ENCODE results near the gene DDAH1. TPM values are rescaled to one million over a fixed set of nuclear protein-coding genes. Genes with fewer than 3 reads are reported as not detected.

Gene DDAH1
- total RNA-seq, 1 donor from 2014 or later = 0.07 TPM

DNA sequence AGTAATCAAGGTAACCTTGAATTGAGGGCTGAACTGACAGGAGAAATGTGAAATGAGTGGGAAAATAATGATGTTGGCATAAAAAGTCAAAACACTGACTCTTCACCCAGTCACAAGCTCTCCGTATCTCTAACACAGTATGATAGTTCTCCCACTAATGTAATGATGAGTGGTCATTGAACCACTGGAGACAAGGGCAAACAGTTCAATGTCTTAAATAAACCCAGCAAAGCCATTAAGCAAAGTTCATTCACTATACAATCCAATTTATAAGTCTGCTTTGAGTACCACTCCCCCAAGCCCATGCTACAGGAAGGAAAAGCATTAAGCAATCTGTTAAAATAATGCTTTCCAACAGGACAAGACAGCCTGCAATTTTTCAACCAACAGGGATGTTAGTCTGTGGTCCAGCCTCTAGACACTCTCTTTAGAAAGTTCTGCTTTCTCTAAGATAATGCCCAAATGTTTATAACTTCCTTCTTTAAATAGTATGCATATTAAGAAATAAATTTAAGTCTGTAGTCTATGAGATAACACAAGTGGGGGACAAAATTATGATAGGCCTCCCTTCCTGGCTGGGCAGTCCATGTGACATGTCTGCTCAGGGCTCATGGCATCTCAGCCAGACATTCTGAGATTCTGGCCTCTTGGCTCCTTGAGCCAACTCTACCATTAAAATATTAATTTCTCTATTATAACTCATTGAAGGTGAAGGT, 25.5 kb upstream of the DDAH1 start:
- Mint-ChIP-seq H3K36me3 (ENCODE audit: low read depth) (no peaks in the 10 kb centered on the region), H3K27me3 (peaks cover 5% of the 10 kb centered on the region), H3K27ac (no peak overlapping the region), H3K4me3 (no peak overlapping the region), H3K9me3 (no peaks in the 10 kb centered on the region), H3K4me1 (no peaks in the 10 kb centered on the region)
- intact Hi-C loops (cut with micrococcal nuclease) = no loop called here
- TF ChIP-seq, protein P1, sequence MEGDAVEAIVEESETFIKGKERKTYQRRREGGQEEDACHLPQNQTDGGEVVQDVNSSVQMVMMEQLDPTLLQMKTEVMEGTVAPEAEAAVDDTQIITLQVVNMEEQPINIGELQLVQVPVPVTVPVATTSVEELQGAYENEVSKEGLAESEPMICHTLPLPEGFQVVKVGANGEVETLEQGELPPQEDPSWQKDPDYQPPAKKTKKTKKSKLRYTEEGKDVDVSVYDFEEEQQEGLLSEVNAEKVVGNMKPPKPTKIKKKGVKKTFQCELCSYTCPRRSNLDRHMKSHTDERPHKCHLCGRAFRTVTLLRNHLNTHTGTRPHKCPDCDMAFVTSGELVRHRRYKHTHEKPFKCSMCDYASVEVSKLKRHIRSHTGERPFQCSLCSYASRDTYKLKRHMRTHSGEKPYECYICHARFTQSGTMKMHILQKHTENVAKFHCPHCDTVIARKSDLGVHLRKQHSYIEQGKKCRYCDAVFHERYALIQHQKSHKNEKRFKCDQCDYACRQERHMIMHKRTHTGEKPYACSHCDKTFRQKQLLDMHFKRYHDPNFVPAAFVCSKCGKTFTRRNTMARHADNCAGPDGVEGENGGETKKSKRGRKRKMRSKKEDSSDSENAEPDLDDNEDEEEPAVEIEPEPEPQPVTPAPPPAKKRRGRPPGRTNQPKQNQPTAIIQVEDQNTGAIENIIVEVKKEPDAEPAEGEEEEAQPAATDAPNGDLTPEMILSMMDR (IDR thresholded peaks at IDR 0.05) = no peak
- ChIA-PET POLR2A (no interaction called here), CTCF (no interaction called here)
- DNase-seq (no peak), ATAC-seq (ENCODE audit: low read depth) (no peak)

DNA sequence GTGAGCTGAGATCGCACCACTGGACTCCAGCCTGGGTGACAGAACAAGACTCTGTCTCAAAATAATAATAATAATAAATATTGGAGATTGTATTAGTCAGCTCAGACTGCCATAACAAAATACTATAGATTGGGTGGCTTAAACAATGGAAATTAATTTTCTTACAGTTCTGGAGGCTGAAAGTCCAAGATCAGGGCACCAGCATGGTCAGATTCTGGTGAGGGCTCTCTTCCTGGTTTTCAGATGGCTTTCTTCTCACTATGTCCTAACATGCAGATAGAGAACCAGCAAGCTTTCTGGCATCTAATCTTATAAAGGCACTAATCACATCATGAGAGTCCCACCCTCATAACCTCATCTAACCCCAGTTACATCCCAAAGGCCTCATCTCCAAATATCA, 23.2 kb upstream of the DDAH1 start:
- H3K9me3 Mint-ChIP-seq = no peaks in the 10 kb centered on the region
- no peaks in the 10 kb centered on the region for H3K36me3 Mint-ChIP-seq (ENCODE audit: low read depth)
- TF ChIP-seq, protein P1 (IDR thresholded peaks at IDR 0.05) = no peak
- no peaks in the 10 kb centered on the region for H3K4me1 Mint-ChIP-seq
- peaks cover 7% of the 10 kb centered on the region for H3K27me3 Mint-ChIP-seq
- H3K4me3 Mint-ChIP-seq = no peak overlapping the region
- intact Hi-C loops (cut with micrococcal nuclease) = no loop called here
- DNase-seq (no peak), ATAC-seq (ENCODE audit: low read depth) (no peak)
- POLR2A ChIA-PET = no interaction called here
- no peak overlapping the region for H3K27ac Mint-ChIP-seq
- CTCF ChIA-PET = no interaction called here

DNA sequence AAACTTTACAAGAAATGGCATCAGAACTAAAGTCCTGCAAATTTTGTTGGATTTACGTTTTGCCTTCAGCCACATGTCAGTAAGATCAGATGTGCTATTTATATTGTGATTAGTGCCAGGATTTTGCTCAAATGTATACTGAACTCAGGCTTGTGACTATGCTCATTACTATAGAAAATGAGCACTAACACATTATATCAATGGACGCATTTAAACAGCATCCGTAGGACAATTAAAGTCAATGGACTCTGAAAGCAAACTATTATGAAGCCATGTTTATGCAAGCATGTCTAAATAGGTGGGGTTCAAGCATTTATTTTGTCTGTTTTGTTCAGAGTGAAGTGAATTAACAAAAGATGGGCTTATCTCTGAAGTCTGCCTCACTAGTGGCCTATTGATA, 20.6 kb upstream of the DDAH1 start:
- Mint-ChIP-seq H3K4me3 (no peak overlapping the region), H3K27ac (no peak overlapping the region), H3K4me1 (no peaks in the 10 kb centered on the region), H3K36me3 (ENCODE audit: low read depth) (no peaks in the 10 kb centered on the region), H3K9me3 (no peaks in the 10 kb centered on the region), H3K27me3 (peaks cover 7% of the 10 kb centered on the region)
- DNase-seq (no peak), ATAC-seq (ENCODE audit: low read depth) (no peak)
- ChIA-PET CTCF (no interaction called here), POLR2A (no interaction called here)
- TF ChIP-seq, protein P1 (IDR thresholded peaks at IDR 0.05) = no peak
- intact Hi-C loops (cut with micrococcal nuclease) = no loop called here

DNA sequence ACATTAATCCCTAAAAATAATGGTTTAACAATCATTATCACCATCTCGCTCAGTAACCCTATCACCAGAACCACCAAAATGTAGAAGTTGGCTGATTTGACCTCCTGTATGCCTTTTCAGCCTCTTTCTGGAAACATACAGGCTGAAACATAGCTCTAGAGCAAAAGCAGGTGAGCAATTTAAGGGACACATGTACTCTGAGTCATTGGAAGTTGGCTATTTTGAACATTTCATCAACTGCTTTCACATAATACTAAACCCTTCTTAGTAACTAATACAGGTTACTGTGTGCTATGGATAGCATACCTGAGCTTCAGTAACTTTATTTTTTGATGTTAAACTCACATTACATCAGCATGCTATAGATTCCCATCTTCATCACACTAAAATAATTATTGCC, 19.8 kb upstream of the DDAH1 start:
- no peak for DNase-seq
- Mint-ChIP-seq H3K9me3 (no peaks in the 10 kb centered on the region), H3K27me3 (peaks cover 7% of the 10 kb centered on the region), H3K4me3 (no peak overlapping the region), H3K4me1 (no peaks in the 10 kb centered on the region), H3K27ac (no peak overlapping the region), H3K36me3 (ENCODE audit: low read depth) (no peaks in the 10 kb centered on the region)
- no peak for ATAC-seq (ENCODE audit: low read depth)
- CTCF ChIA-PET = no interaction called here
- TF ChIP-seq, protein P1 (IDR thresholded peaks at IDR 0.05) = no peak
- intact Hi-C loops (cut with micrococcal nuclease) = no loop called here
- POLR2A ChIA-PET = no interaction called here

DNA sequence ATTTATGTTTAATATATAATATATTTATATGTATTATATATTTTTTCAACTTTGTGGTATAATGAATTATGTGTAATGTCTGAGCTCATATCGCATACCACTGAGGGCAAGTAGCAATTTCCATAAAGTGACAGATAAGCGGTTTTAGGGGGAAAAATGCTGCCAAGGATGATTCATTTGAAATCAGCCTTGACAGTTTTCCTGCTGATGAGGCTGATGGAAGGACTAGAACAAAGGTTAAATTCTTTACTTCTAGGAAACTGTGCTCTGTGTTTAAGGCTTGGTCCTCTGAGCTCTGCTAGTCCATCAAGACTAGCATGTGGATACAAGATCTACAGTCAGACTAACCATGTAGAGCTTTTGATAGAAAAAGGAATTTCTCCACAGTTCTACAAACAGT, 19.3 kb upstream of the DDAH1 start:
- H3K27me3 Mint-ChIP-seq = peaks cover 7% of the 10 kb centered on the region
- CTCF ChIA-PET = no interaction called here

More for the DNA sequence above, 19.3 kb upstream of the DDAH1 start:
- TF ChIP-seq, protein P1 (IDR thresholded peaks at IDR 0.05) = no peak
- H3K27ac Mint-ChIP-seq = no peak overlapping the region
- ATAC-seq (ENCODE audit: low read depth) (no peak), DNase-seq (no peak)
- POLR2A ChIA-PET = no interaction called here
- H3K4me3 Mint-ChIP-seq = no peak overlapping the region
- H3K4me1 Mint-ChIP-seq = no peaks in the 10 kb centered on the region
- intact Hi-C loops (cut with micrococcal nuclease) = no loop called here
- H3K9me3 Mint-ChIP-seq = no peaks in the 10 kb centered on the region
- H3K36me3 Mint-ChIP-seq (ENCODE audit: low read depth) = no peaks in the 10 kb centered on the region

Data from activated B cell treated with CpG ODN at 0.5 μM for 24 hours (primary cell).